ENCODE measurements around the gene ARID5B.

ARID5B gene

GRCh38 chr10:62050893-62051433 lies 149.5 kb downstream of the ARID5B start:
- ChIA-PET POLR2A (no interaction called here), CTCF (interaction anchor here (2.8 to 3.8 kb wide), 2 partner anchors 12 to 194 kb away, joined by 12 to 31 read pairs; no protein-coding TSS in a partner anchor)
- Histone ChIP-seq H3K27ac (ENCODE audit: extremely low read depth, low read depth, low read length) (no peak overlapping the region), H3K36me3 (ENCODE audit: control insufficient read depth in 2 of 2, insufficient read depth in 1 of 2, low read length in 2 of 2) (peaks cover 0 to 15% of the 10 kb centered on the region in 2 experiments; a peak in 1 of 3 replicates), H3K4me1 (ENCODE audit: control insufficient read depth, insufficient read depth, low read length) (peaks cover 38% of the 10 kb centered on the region), H3K9me3 (ENCODE audit: control insufficient read depth, insufficient read depth, low read depth, low read length) (no peaks in the 10 kb centered on the region), H3K4me3 (ENCODE audit: low read depth, low read length) (peak overlapping the region; percentile 16)
- TF ChIP-seq ZNF514 (tag by site-specific recombination; IDR thresholded peaks at IDR 0.05) = no peak
- TF ChIP-seq ZNF266 (tag by site-specific recombination; IDR thresholded peaks at IDR 0.05; ENCODE audit: low read depth) = no peak
- no peak for TF ChIP-seq PRDM4 (tag by site-specific recombination; IDR thresholded peaks at IDR 0.05)
- TF ChIP-seq ZNF549 (tag by site-specific recombination; IDR thresholded peaks at IDR 0.05) = no peak
- no peak for TF ChIP-seq ZNF529 (tag by site-specific recombination; IDR thresholded peaks at IDR 0.05; ENCODE audit: insufficient replicate concordance)
- no peak for TF ChIP-seq ZBTB26 (tag by site-specific recombination; optimal IDR thresholded peaks at IDR 0.05)
- TF ChIP-seq ZNF654 (tag by site-specific recombination; IDR thresholded peaks at IDR 0.05; ENCODE audit: low read depth) = no peak
- TF ChIP-seq ZNF426 (tag by site-specific recombination; IDR thresholded peaks at IDR 0.05) = no peak
- TF ChIP-seq ZNF76 (tag by site-specific recombination; IDR thresholded peaks at IDR 0.05; ENCODE audit: borderline replicate concordance, low read depth) = no peak
- TF ChIP-seq GFI1B (tag by site-specific recombination; IDR thresholded peaks at IDR 0.05) = peak; percentile 78
- TF ChIP-seq KLF8 (tag by site-specific recombination; IDR thresholded peaks at IDR 0.05) = no peak
- no peak for TF ChIP-seq ZBTB17 (tag by site-specific recombination; IDR thresholded peaks at IDR 0.05)
- no peak for TF ChIP-seq OVOL3 (tag by site-specific recombination; IDR thresholded peaks at IDR 0.05)
- peak; percentile 59 for TF ChIP-seq ATF2 (tag by site-specific recombination; IDR thresholded peaks at IDR 0.05; ENCODE audit: low read depth)
- peak; percentile 40; the same call in 1 of the 2 replicates for TF ChIP-seq ZNF398 (tag by site-specific recombination; IDR thresholded peaks at IDR 0.05)
- TF ChIP-seq ZNF416 (tag by site-specific recombination; IDR thresholded peaks at IDR 0.05) = no peak
- no peak for TF ChIP-seq ZNF354C (tag by site-specific recombination; IDR thresholded peaks at IDR 0.05; ENCODE audit: borderline replicate concordance, low read depth)
- no peak for TF ChIP-seq ZBTB8A (tag by site-specific recombination; IDR thresholded peaks at IDR 0.05)
- no peak for TF ChIP-seq SCRT2 (tag by site-specific recombination; IDR thresholded peaks at IDR 0.05)
- peak; percentile 72 for TF ChIP-seq WT1 (tag by site-specific recombination; IDR thresholded peaks at IDR 0.05)
- no peak for TF ChIP-seq ZSCAN30 (tag by site-specific recombination; IDR thresholded peaks at IDR 0.05)
- TF ChIP-seq ZNF837 (tag by site-specific recombination; IDR thresholded peaks at IDR 0.05) = no peak
- no peak for TF ChIP-seq ZNF692 (tag by site-specific recombination; IDR thresholded peaks at IDR 0.05)
- peak; percentile 59; the same call in 1 of the 2 replicates for TF ChIP-seq SP7 (tag by site-specific recombination; IDR thresholded peaks at IDR 0.05)
- no peak for TF ChIP-seq FEZF1 (tag by site-specific recombination; IDR thresholded peaks at IDR 0.05)
- no peak for TF ChIP-seq ZNF830 (tag by site-specific recombination; IDR thresholded peaks at IDR 0.05; ENCODE audit: low read depth)
- TF ChIP-seq TRIM28 (IDR thresholded peaks at IDR 0.05; ENCODE audit: borderline replicate concordance, low read length) = 0 out of 2 replicates have a peak, but pooled peaks have one; percentile 31
- no peak for TF ChIP-seq KLF9 (tag by site-specific recombination; IDR thresholded peaks at IDR 0.05; ENCODE audit: low read depth)
- TF ChIP-seq ZNF621 (tag by site-specific recombination; IDR thresholded peaks at IDR 0.05) = no peak
- TF ChIP-seq ZNF707 (tag by site-specific recombination; IDR thresholded peaks at IDR 0.05) = no peak
- no peak for TF ChIP-seq ZNF561 (tag by site-specific recombination; IDR thresholded peaks at IDR 0.05; ENCODE audit: borderline replicate concordance)
- TF ChIP-seq ZNF16 (tag by site-specific recombination; IDR thresholded peaks at IDR 0.05; ENCODE audit: low read depth) = no peak

All from HEK293 (cell line).